ENCODE data around the gene C9orf72.
"Not testable (repeated sequence)": the region's sequence is repeated elsewhere in the genome, so short reads cannot be mapped to it uniquely, and the experiment has no call there.

The C9orf72 gene

DNA sequence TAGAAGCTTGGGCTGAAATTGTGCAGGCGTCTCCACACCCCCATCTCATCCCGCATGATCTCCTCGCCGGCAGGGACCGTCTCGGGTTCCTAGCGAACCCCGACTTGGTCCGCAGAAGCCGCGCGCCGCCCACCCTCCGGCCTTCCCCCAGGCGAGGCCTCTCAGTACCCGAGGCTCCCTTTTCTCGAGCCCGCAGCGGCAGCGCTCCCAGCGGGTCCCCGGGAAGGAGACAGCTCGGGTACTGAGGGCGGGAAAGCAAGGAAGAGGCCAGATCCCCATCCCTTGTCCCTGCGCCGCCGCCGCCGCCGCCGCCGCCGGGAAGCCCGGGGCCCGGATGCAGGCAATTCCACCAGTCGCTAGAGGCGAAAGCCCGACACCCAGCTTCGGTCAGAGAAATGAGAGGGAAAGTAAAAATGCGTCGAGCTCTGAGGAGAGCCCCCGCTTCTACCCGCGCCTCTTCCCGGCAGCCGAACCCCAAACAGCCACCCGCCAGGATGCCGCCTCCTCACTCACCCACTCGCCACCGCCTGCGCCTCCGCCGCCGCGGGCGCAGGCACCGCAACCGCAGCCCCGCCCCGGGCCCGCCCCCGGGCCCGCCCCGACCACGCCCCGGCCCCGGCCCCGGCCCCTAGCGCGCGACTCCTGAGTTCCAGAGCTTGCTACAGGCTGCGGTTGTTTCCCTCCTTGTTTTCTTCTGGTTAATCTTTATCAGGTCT, at the start of gene C9orf72:
Gene C9orf72, minus strand, starts transcription at position 564 of the 716 bp plus-strand sequence. CDS start 6,361 bp downstream, outside the sequence.
- DNase-seq (ENCODE audit: low spot score), result peak; percentile 93

DNA sequence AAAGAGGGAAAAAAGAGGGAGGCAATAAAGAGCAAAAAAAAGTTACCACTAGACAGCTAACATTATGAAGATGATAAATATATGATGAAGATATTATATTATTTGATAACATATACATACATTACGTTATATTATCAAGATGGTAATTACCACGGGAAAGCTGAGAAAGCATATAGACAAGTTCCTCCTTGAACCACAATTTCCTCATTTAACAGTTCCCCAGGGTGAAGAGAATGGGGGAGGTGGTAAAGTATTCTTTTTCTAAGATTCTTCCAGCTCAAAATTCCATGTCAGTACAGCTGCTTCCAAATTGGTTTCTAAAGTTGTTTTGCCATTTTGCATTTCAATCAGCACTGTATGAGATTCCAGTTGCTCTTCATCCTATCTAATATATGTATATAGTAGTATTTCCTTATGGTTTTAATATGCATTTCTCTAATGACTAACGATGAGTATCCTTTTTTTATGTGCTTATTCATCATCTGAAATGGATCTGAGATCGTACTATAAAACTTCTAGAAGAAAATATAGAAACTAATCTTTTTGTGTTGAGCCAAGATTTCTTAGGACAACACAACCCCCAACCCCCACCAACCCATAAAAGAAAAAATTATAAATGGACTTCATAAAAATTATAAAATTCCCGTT, 49.5 kb upstream of the C9orf72 start:
- DNase-seq (ENCODE audit: low spot score), result no peak

GRCh38 chr9:27619743-27620142, 46.5 kb upstream of the C9orf72 start:
- no peak for DNase-seq (ENCODE audit: low spot score)

DNA sequence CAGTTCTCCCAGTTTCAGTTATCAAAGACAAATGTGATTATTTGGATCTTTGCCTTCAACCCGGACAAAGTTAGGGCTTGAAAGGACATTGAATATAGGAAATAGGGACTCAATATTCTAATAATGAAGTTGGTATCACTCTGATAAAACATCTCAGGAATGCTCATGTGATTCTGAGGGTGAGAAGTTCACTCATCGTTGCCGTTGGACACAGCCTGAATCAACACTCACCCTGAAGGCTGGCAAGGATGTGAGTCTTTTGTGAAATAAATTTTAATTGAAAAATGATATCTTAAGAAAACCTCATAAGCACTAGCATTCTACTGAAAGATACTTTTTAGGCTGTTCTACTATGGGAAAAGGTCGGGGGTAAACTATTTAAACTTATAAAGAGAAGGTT, 44.8 kb upstream of the C9orf72 start:
- DNase-seq (ENCODE audit: low spot score), result no peak

- no peak for DNase-seq (ENCODE audit: low spot score)
Measured at GRCh38 chr9:27614551-27614950, 41.3 kb upstream of the C9orf72 start.

DNA sequence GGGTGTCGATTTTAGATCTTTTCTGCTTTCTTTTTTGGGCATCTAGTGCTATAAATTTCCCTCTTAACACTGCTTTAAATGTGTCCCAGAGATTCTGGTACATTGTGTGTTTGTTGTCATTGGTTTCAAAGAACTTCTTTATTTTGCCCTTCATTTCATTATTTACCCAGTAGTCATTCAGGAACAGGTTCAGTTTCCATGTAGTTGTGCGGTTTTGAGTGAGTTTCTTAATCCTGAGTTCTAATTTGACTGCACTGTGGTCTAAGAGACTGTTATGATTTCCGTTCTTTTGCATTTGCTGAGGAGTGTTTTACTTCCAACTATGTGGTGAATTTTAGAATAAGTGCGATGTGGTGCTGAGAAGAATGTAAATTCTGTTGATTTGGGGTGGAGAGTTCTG, 38.8 kb upstream of the C9orf72 start:
- not testable (repeated sequence) for DNase-seq (ENCODE audit: low spot score)

- no peak for DNase-seq (ENCODE audit: low spot score)
Measured at GRCh38 chr9:27610622-27611021, 37.3 kb upstream of the C9orf72 start.

- DNase-seq (ENCODE audit: low spot score), result no peak
Measured at GRCh38 chr9:27602954-27603353, 29.7 kb upstream of the C9orf72 start.

- no peak for DNase-seq (ENCODE audit: low spot score)
Measured at GRCh38 chr9:27602142-27602861, 29.0 kb upstream of the C9orf72 start.

- no peak for DNase-seq (ENCODE audit: low spot score)
Measured at GRCh38 chr9:27601396-27601795, 28.1 kb upstream of the C9orf72 start.

- DNase-seq (ENCODE audit: low spot score), result no peak
Measured at GRCh38 chr9:27600256-27600655, 27.0 kb upstream of the C9orf72 start.

GRCh38 chr9:27599870-27600238, 26.6 kb upstream of the C9orf72 start:
- no peak for DNase-seq (ENCODE audit: low spot score)

DNA sequence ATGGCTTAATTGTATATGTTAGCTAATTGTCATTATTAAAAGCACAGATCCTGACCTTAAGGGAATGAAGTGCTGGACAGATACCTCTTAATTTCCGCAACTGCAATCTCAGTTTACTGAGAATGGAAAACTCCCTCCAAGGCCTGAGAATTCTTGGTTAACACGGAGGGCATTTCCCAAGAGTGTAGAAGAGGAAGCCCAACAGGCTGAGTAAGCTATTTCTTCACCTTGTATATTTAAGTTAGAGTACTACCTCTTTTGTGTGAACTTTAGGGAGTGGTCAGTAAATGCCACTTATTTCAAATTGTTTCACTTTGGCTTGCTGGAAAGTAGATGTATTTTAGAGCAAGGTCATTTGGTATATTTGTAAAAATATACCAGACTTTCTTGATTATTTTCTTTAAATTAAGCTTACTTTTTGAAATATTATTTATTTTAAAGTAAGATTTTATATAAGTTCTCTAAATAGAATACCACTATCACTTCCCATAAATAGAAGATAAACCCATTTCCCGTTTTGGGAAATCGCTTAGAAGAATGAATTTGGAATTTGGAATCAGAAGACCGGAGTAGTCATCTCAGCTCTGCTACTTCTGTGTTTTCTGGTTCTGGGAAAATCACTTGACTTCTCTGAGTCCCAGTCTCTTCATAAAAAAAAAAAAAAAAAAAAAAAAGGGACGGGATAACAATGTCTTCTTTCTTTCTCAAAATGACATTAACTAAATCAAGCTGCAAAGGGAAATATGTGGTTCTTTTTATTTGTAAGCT, 26.0 kb upstream of the C9orf72 start:
- DNase-seq (ENCODE audit: low spot score), result no peak

GRCh38 chr9:27595733-27596132, 22.5 kb upstream of the C9orf72 start:
- DNase-seq (ENCODE audit: low spot score), result no peak

DNA sequence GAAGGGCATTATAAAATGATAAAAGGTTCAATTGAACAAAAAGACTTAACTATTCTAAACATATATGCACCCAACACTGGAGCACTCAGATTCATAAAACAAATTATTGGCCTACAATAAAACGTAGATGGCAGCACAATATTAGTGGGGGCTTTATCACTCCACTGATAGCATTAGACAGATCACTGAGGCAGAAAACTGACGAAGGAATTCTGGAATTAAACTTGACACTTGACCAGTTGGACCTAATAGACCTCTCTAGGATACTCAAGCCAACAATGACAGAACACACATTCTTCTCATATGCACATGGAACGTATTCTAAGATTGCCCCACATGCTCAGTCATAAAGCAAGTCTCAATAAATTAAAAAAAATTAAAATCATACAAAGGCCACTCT, 18.4 kb upstream of the C9orf72 start:
- no peak for DNase-seq (ENCODE audit: low spot score)

DNA sequence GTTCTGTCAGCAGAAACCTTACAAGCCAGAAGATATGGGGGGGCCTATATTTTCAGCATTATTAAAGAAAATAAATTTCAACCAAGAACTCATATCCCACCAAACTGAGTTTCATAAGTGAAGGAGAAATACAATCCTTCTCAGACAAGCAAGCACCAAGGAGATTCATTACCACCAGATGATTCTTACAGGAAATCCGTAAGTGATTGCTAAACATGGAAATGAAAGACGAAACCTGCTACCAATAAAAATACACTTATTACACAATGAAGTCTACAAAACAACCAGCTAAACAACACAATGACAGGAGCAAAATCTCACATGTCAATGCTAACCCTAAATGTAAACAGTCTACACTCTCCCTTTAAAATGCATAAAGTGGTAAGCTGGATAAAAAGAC, 17.8 kb upstream of the C9orf72 start:
- no peak for DNase-seq (ENCODE audit: low spot score)

DNA sequence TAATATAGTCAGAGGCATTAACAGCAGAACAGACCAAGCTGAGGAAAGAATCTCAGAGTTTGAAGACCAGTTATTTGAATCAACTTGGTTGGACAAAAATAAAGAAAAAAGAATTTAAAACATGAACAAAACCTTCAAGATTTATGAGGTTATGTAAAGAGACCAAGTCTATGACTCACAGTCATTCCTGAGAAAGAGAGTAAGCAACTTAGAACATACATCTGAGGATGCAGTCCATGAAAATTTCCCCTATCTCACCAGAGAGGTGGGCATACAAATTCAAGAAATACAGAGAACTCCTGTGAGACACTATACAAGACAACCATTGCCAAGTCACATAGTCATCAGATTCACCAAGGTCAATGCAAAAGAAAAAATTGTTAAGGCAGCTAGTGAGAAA, 17.4 kb upstream of the C9orf72 start:
- DNase-seq (ENCODE audit: low spot score), result no peak

DNA sequence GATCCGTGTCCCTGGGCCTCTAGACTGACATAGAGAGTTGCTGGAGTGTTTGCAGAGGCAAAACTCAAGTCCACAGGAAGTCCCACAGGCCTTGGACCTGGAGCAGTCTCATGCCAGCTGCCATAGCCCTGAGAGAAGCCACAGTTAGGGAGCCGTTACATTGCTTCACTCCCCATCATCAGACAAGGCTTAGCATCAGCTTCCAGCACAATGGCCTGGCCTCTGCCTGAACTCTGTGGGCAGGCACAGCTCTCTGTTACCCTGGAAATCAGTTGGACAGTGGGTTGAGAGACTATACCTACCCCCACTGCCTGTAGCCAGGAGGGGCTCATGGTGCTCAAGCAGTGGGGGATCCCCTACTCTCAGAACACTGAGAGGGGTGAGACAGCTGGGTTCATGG, 16.2 kb upstream of the C9orf72 start:
- DNase-seq (ENCODE audit: low spot score), result no peak

DNA sequence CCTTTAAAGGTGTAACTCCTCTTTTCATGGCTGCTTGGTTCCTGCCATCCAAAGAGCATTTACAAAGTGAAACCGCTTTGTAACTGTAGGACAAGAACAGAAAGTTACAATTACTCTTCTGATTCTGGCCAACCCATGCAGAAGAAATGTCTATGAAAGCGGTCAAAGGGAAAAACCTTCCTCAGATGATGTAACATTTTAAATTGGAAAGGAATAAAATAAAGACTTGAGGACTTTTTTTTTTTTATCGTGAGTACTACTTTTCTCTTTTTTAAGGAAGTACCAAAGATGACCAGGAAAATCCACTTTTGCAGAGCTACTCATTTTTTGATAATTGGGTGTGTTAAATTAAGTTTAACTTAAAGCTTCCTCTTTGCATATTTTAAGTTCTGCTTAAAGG, 13.0 kb upstream of the C9orf72 start:
- no peak for DNase-seq (ENCODE audit: low spot score)

- no peak for DNase-seq (ENCODE audit: low spot score)
Measured at GRCh38 chr9:27584931-27585330, 11.7 kb upstream of the C9orf72 start.

GRCh38 chr9:27582794-27583193, 9.5 kb upstream of the C9orf72 start:
- DNase-seq (ENCODE audit: low spot score), result no peak

DNA sequence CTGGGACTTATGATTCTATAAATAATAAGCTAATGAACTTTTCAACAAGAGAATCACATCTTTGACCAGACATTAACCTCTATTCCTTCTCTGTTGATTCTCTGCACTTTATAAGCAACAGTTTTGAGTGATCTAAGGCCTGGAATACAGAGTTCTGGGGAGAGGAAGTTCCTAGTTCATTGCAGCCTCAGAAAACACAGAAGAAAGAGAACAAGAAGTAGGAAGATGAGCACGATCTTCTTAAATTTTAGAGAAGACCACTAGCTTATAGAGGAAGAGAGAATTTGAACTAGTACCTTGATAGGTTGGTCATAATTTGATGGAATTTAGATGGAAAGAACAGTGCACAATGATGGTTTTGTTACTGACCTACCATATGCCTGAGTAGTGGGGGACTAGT, 8.5 kb upstream of the C9orf72 start:
- DNase-seq (ENCODE audit: low spot score), result no peak

Data from D341Med (cell line).